NCI-H345 (cell line): ENCODE results near the gene PRPH.
"Not testable (repeated sequence)": the region's sequence is repeated elsewhere in the genome, so short reads cannot be mapped to it uniquely, and the experiment has no call there.

ENCODE experiments used
- DNase-seq: peaks from one replicate; lab custom pipeline; 2025; lab: John Stamatoyannopoulos, UW

The PRPH gene

GRCh38 chr12:49276304-49277290, 18.4 kb upstream of the PRPH start:
- no peak for DNase-seq

GRCh38 chr12:49277466-49277865, 17.5 kb upstream of the PRPH start:
- no peak for DNase-seq

DNA sequence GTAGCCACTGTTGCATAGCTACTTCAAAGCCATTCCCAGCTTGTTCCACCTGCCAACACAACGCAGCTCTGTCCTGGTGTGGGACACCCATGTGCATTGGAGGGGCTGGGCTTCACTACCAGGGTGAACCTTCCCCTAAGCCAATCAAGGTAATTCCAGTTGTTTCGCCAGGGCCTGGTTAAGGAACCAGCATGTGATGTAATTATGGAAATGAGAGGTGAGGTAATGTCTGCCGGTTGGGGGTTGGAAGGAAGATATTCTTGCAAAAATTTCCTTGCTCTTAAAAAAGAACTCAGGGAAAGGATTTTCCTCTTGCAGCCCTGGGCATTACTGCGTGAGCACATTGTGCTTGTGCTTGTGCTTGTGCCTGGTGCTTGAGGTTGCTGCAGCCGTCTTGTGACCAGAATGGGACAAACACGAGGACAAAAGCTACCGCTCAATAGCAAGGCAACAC, 15.2 kb upstream of the PRPH start:
- no peak for DNase-seq

- not testable (repeated sequence) for DNase-seq
These were observed 14.4 kb upstream of the PRPH start for GRCh38 chr12:49280545-49280944.

- DNase-seq: no peak
These were observed 12.6 kb upstream of the PRPH start for GRCh38 chr12:49282302-49282701.

DNA sequence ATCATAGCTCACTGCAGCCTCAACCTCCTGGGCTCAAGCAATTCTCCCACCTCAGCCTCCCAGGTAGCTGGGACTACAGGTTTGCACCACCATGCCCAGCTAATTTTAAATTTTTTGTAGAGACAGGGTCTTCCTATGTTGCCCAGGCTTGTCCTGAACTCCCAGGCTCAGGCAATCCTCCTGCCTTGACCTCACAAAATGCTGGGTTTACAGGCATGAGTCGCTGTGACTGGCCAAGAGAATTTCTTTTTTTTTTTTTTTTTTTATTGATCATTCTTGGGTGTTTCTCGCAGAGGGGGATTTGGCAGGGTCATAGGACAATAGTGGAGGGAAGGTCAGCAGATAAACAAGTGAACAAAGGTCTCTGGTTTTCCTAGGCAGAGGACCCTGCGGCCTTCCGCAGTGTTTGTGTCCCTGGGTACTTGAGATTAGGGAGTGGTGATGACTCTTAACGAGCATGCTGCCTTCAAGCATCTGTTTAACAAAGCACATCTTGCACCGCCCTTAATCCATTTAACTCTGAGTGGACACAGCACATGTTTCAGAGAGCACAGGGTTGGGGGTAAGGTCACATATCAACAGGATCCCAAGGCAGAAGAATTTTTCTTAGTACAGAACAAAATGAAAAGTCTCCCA, 12.1 kb upstream of the PRPH start:
- not testable (repeated sequence) for DNase-seq

- no peak for DNase-seq
These were observed 11.2 kb upstream of the PRPH start for GRCh38 chr12:49283541-49284429.

DNA sequence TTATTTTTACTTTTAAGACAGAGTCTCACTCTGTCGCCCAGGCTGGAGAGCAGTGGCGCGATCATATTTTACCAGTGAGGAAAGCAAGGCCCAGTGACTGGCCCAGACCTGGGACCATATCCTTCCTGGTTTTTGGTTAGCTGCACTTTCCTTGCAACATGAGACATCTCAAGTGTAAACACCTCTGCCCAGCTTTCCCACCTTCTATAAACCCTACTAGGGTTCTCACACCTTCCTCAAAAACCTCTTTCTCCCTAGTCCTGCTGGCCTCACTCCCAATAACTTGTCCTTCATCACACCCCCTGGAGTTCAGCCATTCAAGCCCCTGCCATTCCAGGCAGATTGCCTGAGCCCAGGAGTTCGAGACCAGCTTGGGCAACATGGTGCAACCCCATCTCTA, 10.3 kb upstream of the PRPH start:
- no peak for DNase-seq

- DNase-seq: no peak
These were observed 7.1 kb upstream of the PRPH start for GRCh38 chr12:49287876-49288275.

- peak; percentile 22 for DNase-seq
These were observed 6.5 kb upstream of the PRPH start for GRCh38 chr12:49288412-49288853.

DNA sequence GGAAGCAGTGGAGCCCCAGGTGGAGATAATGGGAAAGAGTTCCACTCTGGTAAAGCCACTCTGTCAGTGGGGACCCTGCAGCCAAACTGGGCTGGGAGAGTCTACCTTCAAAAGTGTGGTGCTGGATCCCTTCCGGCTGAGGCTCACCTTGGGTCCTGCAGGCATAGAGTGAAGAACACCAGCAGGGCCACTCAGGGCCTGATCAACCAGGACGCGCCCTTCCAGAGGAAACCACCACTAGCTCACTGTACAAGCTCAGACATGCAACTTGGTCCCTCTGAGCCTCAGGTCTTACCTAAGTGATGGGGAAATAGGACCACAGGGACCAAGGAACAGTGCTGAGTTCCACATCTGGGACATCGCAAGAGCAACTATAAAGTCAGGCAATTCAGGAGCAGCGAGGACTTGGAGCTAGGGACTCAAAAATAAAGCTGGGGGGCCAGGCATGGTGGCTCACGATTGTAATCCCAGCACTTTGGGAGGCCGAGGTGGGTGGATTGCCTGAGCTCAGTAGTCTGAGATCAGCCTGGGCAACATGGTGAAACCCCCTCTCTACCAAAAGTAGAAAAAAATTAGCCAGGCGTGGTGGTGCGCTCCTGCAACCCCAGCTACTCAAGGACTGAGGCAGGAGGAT, 5.9 kb upstream of the PRPH start:
- no peak for DNase-seq

DNA sequence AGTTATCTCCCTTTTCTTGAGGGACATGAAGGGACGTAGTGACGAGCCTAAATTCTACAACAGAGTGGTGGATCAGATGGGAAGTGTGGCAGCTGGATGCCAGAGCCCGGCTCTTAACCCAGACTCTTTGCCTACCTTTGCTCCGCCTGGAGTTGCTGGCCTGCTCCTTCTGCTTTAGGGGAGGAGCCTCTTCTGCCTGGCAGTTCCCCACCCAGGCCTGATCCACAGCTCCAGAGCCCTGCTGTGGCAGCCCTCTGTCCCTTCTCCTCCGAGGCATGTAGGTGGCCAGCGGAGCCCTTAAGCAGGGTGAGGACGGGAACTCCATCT, 2.3 kb upstream of the PRPH start:
- DNase-seq: no peak

DNA sequence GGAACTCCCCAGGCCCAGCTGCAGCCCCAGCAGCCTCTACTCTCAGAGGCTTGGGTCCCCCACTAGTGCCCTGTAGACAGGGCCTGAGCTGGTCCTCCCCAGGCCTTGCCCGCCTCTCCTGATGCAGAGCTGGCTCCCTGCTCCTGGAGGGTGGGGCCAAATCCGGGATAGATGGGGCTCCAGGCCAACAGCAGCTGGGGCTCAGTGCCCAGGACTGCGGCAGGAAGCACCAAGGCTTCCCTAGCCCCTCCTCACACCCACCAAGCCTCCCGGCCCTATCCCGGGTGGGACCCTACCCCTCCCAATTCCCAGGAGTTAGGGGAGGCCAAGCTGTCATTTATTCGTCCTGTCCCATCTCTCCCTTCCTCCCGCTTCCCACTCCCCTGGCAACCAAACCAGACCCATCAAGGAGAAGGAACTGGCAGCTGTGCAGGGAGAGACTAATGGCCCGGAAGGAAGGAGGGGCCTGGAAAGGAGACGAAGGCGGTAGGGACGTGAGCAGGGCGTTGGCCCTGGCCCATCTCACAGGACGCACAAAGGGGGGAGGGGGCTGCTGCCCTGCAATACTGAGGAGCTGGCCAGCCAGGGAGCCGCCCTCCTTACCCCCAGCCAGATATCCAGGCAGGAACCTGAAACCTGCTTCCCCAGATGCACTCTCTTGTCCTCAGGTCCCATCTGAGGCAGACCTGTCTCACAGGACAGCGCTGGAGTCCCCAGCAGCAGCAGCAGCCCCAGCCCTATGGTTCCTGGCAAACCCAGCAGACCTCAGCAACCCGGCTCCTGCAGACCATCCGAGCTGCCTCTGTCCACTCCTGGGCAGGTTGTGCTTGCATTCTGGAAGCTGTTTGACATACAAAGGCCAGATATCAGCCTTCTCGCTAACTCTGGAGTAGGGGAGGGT, 1.6 kb upstream of the PRPH start:
- no peak for DNase-seq

DNA sequence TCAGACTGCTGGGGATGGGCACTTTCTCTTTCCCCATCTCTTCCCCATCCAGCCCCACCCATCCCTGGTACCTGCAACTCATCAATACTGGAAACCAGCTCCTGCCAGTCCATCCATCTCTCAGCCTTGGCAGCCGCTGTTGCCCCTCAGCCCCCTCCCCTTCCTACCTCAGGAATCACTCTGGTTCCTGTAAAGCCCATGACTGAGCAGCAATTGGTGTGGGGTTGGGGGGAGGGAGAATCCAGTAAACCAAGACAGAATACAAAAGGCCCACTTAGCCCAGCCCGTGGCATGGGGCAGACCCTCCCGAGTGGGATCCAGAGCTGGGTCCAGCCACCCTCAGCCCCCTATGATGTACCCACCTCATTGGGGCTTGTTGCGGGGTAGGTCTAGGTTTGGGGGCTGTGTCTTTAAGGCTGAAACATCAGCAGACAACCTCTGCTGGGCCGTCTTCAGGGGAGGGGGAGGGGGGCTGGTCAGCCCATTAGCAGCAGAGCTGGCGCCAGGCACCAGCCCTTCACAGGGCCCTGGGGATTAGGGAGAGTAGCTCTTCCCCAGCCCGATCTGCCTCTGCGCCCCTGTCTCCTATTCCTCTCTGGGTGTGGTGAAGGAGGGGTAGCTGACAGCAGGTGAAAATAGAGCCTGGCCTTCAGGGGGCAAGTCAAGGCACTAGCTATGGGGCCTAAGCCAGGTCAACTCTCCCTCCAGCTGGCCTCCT, 702 bp upstream of the PRPH start:
- DNase-seq: no peak

GRCh38 chr12:49294804-49295081, 204 bp upstream of the PRPH start:
- no peak for DNase-seq

DNA sequence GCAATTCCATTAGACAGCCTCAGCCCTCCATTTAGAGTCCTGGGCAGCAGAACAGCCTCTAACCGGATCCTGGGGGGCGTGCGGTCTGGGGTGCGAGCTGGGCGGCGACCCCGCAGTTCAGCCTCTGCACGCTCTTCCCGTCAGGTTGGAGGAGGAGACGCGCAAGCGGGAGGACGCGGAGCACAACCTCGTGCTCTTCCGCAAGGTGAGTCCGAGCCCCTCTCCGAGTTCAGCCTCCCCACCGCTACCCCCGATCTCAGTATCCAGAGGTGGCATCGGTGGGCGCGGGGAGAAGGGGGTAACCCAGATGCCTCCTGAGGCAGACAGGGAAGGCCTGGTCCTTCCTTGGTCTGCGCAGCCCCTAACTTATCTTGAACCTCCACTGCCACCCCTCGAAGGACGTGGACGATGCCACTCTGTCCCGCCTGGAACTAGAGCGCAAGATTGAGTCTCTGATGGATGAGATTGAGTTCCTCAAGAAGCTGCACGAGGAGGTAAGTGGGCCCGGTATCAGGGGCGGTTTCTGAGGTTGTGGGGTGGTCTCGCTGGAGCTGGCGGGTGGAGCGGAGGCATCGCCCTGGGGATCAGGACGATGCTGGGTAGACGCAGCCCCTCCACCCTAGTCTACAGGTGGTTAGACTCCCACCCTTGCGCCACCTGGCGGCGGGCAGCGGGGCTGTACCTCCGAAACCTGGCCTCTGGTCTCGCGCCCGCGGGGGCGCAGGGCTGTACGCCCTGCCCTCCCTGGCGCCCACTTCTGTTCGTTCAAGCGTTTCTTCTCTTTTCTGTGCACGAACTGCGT, 1.3 kb downstream of the PRPH start:
- DNase-seq: peak; percentile 33

GRCh38 chr12:49296836-49297694, 2.1 kb downstream of the PRPH start:
- peak; percentile 11 for DNase-seq

- no peak for DNase-seq
These were observed 2.7 kb downstream of the PRPH start for GRCh38 chr12:49297695-49298060.

GRCh38 chr12:49298160-49298559, 3.2 kb downstream of the PRPH start:
- no peak for DNase-seq
